Activated gamma-delta T cell treated with anti-CD3 and anti-CD28 coated beads, Interleukin-2, amount 50 U/mL, for 16 hours (primary cell): ENCODE measurements around the gene NT5DC2.

Source experiments
- DNase-seq: peaks from one replicate; pipeline ENCODE4 v3.0.0-alpha.2; 2020; ENCODE audit warnings: low read depth

Gene NT5DC2

GRCh38 chr3:52487788-52488691 is 45.6 kb downstream of the NT5DC2 start:
- no peak for DNase-seq

- no peak for DNase-seq
These were observed 46.4 kb downstream of the NT5DC2 start for GRCh38 chr3:52487050-52487787.

DNA sequence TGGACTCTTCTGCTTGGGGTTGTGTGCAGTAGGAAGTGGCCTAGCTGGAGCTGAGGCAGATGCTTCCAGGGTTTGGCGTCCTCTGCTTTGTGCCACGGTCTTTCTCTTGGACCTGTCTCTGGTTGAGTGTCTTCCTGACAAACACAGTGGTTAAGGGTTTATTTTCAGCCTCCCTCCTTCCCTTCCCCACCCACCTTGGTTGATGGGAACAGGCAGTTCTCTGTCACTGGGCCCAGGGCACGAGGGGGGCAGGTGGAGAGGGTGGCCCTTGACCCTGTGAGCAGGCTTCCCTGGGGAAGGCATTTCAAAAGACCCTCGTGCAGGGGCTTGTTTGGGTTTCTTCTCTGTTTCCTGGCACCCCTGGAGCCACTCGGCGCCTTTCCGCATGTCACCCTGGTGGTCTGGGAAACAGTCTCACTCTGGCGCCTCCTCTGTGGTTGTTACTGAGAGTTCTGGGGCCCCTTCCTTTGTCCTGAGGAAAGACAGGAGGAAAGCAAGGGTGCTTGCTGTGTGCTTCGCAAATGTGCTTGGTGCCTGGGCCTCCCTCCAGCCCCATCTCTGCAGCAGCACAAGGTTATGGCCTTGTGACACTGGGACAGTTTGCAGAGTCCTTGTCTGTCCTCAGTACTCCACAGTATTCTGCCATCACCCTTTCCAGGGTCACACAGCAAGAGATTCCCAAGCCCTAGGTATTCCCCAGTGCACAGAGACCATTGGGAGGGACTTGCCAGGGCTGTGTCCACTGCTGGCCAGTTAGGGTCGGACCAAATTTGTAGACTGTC is 48.8 kb downstream of the NT5DC2 start:
- no peak for DNase-seq

DNA sequence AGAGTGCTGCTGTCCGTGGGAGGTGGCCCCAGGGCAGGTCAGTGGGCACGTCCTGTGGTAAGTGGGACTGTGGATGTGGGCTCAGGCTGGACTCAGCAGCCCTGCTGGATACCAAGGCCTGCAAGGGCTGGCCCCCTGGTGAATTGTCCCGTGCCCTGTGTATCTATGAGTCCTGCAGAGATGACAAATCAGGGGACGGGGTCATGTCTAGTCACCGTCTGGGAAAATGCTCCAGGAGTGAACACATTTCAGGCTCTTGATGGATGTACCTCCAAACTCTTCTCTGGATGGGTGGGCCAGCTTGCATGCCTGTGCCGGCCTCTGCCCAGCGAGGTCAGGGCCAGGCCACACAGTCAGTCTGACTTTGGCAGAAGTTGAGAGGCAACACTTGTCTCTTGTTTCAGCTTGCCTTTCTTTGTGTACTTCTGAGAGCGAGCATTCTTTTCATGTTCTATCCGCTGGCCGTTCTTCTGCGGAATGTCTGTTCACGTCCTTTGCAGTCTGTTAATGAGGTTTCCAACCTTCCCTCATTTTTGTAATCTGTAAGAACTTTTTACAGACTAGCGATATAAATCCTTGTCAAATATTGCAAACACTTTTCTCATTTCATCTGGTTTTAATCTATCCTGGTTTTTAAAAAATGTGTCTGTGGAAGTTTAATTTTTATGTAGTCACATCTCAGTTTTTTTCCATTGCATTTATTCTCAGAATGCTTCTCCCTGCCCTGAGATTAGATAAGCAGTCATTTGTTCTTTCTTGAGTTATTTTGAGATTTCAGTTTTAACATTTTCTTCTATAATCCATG is 49.9 kb downstream of the NT5DC2 start:
- DNase-seq, result no peak

- DNase-seq, result no peak
These were observed 50.6 kb downstream of the NT5DC2 start for GRCh38 chr3:52483081-52483480.

DNA sequence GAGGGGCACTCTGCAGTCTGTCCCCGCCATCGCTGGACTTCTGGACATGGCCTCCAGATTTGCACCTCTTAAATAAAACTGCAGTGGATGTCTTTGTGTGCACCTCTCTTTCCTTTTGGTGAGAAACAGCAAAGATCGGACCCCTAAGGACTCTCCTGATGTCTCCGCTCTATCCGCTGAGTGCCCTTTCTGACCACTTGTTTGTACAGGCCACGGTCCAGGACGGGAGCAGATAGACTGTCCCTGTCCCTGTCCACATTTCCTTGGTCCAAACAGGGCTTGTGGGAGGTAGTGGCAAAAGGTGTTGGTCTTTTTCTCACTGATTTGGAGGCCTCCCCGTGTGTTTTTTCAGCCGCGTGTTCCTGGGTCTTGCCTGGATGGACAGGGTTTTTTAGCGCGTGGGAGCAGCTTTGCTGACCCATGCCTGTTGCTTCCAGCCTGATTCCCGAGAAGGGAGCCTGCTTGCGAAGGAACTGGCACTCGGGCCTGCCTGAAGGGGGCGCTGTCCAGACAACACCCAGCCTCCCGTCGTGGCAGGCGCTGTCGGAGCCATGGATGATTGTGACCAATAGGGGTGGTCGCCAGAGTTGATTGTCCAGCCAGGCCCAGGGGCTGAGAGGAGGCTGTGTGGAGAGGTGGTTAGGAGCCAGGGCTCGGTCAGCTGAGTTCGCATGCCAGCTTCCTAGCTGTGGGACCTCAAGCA is 51.7 kb downstream of the NT5DC2 start:
- no peak for DNase-seq

- no peak for DNase-seq
These were observed 52.6 kb downstream of the NT5DC2 start for GRCh38 chr3:52480768-52481715.

DNA sequence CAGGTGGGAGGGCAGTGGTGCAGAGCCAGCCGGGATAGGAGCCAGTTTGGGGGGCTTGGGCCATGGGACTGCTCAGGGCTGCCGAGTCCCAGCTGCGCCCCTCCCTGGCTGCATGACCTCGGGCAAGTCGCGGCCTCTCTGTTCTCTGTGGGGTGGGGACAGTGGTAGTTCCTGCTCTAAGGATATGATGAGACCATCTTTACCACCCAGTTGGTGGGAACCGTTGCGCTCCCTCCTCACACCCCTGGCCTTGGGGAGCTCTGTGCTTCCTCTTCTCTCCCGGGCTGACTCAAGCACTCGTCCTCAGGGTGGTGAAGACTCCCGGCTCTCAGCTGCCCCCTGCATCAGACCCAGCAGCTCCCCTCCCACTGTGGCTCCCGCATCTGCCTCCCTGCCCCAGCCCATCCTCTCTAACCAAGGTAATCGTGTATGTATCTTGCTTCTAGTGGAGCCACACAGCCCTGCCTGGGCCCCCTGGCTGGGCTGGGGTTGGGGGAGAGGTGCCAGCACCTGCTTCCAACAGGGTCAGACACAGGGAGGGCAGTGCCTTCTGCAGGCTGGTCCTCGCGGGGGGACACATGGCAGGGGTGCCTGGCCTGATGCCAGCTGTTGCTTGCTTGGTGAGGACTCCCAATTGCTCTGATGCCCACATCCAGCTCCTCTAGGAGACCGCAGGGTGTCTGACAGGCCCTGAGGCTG is 53.6 kb downstream of the NT5DC2 start:
- no peak for DNase-seq

DNA sequence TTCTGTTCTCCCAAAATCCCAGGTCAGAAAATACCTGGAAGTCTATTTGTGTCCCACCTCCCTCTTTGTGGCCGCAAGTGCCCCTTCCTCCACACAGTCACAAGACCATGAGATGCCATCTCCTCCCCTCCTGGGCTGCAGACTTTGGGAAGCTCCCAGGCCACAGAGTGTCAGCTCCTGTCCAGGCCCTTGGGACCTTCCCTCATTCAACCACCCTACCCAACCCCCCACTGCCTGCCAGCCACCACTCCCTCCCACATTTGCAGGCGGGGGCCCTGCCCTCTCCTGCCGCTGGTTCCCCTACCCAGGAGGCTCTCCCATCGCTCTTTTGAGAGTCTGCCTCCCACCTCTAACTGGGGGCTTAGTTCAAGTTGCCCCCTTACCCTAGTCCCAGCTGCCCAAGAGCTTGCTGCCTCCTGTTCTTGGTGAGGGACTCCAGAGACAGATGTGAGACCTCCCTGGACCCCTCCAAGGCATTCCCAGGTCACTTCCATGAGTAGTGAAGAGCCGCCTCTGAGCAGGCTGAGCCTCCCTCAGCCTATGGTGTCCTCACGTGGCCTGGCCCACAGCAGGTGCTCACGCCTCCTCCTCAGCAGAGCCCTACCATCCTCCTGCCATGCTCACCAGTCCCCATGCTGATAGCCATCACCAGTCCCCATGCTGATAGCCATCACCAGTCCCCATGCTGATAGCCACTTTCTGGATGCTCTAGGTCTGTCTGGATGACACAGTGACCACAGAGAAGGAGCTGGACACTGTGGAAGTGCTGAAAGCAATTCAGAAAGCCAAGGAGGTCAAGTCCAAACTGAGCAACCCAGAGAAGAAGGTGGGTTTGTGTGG is 54.4 kb downstream of the NT5DC2 start:
- DNase-seq, result no peak

- DNase-seq, result no peak
These were observed 55.9 kb downstream of the NT5DC2 start for GRCh38 chr3:52477796-52478095.

- no peak for DNase-seq
These were observed 56.4 kb downstream of the NT5DC2 start for GRCh38 chr3:52477076-52477795.
